T-helper 2 cell treated with Interferon-gamma antibody and Interleukin-4, amounts not matched to agents 100 ng/mL and 5 ng/mL, for 36 hours (primary cell): ENCODE results near the gene USH2A. TPM values are rescaled to one million over a fixed set of nuclear protein-coding genes. Genes with fewer than 3 reads are reported as not detected.

Source experiments
- intact Hi-C: fragments of 100-400 bp; cut with micrococcal nuclease; formaldehyde crosslinking; loops from one replicate; pipeline ENCODE4 v1.15.1; 2023
- total RNA-seq: library from RNA; stranded (reverse); gene quantifications from 2 replicates; pipeline ENCODE4 v1.2.3, GENCODE V29; 2022

The USH2A gene
- total RNA-seq, 1 donor from 2014 or later, result not detected

GRCh38 chr1:215650446-215651149, 772.6 kb downstream of the USH2A start:
- intact Hi-C loops, result no loop called here

- intact Hi-C loops, result no loop called here
Observed at GRCh38 chr1:215648957-215649356, 774.3 kb downstream of the USH2A start.

GRCh38 chr1:215647738-215648137, 775.5 kb downstream of the USH2A start:
- intact Hi-C loops, result no loop called here

- intact Hi-C loops, result no loop called here
Observed at GRCh38 chr1:215645861-215646260, 777.4 kb downstream of the USH2A start.

- intact Hi-C loops, result no loop called here
Observed at GRCh38 chr1:215645182-215645581, 778.1 kb downstream of the USH2A start.

- intact Hi-C loops, result no loop called here
Observed at GRCh38 chr1:215643592-215644321, 779.5 kb downstream of the USH2A start.

GRCh38 chr1:215640429-215641148, 782.7 kb downstream of the USH2A start:
- intact Hi-C loops, result no loop called here

- intact Hi-C loops, result no loop called here
Observed at GRCh38 chr1:215637041-215637573, 786.1 kb downstream of the USH2A start.

GRCh38 chr1:215636258-215636965, 786.8 kb downstream of the USH2A start:
- intact Hi-C loops, result no loop called here

GRCh38 chr1:215635827-215636226, 787.4 kb downstream of the USH2A start:
- intact Hi-C loops, result no loop called here

GRCh38 chr1:215631489-215631888, 791.8 kb downstream of the USH2A start:
- intact Hi-C loops, result no loop called here

GRCh38 chr1:215631040-215631439, 792.2 kb downstream of the USH2A start:
- intact Hi-C loops, result no loop called here

GRCh38 chr1:215625949-215626348, 797.3 kb downstream of the USH2A start:
- intact Hi-C loops, result no loop called here

GRCh38 chr1:215623162-215623561, 800.1 kb downstream of the USH2A start:
- intact Hi-C loops, result no loop called here

- intact Hi-C loops, result no loop called here
Observed at GRCh38 chr1:215617979-215618378, 805.3 kb downstream of the USH2A start.

- intact Hi-C loops, result no loop called here
Observed at GRCh38 chr1:215612391-215612790, 810.9 kb downstream of the USH2A start.

GRCh38 chr1:215608646-215609045, 814.6 kb downstream of the USH2A start:
- intact Hi-C loops, result no loop called here

GRCh38 chr1:215607412-215607811, 815.8 kb downstream of the USH2A start:
- intact Hi-C loops, result no loop called here

- intact Hi-C loops, result no loop called here
Observed at GRCh38 chr1:215606564-215607168, 816.6 kb downstream of the USH2A start.

GRCh38 chr1:215606036-215606435, 817.2 kb downstream of the USH2A start:
- intact Hi-C loops, result no loop called here
